IPS-20b (cell line): Measurements from ENCODE around the gene STAB1.

Source experiments
- H3K27ac ChIP-seq: one replicate; pipeline ENCODE4 v1.5.1; 2013; ENCODE audit warnings: low read length
- H3K27me3 ChIP-seq: 2 replicates; pipeline ENCODE4 v1.6.1; 2013; ENCODE audit warnings: mild to moderate bottlenecking, low read length, inconsistent platforms; ENCODE audit not compliant: insufficient read depth
- H3K36me3 ChIP-seq: 2 replicates; pipeline ENCODE4 v1.6.1; 2013; ENCODE audit warnings: low read depth, mild to moderate bottlenecking, inconsistent platforms, low read length, moderate library complexity; ENCODE audit not compliant: insufficient read depth
- H3K4me1 ChIP-seq: 2 replicates; pipeline ENCODE4 v1.6.1; 2013; ENCODE audit warnings: mild to moderate bottlenecking, control low read depth, inconsistent platforms, low read length, moderate library complexity; ENCODE audit not compliant: insufficient read depth
- H3K4me3 ChIP-seq: 2 replicates; pipeline ENCODE4 v1.5.1; 2013; ENCODE audit warnings: mild to moderate bottlenecking, low read length, inconsistent platforms
- H3K9ac ChIP-seq: 2 replicates; pipeline ENCODE4 v1.6.1; 2013; ENCODE audit warnings: low read depth, mild to moderate bottlenecking, inconsistent platforms, low read length, moderate library complexity
- H3K9me3 ChIP-seq: 2 replicates; pipeline ENCODE4 v1.6.1; 2013; ENCODE audit warnings: mild to moderate bottlenecking, low read depth, low read length, inconsistent platforms; ENCODE audit not compliant: insufficient read depth

The STAB1 gene

DNA sequence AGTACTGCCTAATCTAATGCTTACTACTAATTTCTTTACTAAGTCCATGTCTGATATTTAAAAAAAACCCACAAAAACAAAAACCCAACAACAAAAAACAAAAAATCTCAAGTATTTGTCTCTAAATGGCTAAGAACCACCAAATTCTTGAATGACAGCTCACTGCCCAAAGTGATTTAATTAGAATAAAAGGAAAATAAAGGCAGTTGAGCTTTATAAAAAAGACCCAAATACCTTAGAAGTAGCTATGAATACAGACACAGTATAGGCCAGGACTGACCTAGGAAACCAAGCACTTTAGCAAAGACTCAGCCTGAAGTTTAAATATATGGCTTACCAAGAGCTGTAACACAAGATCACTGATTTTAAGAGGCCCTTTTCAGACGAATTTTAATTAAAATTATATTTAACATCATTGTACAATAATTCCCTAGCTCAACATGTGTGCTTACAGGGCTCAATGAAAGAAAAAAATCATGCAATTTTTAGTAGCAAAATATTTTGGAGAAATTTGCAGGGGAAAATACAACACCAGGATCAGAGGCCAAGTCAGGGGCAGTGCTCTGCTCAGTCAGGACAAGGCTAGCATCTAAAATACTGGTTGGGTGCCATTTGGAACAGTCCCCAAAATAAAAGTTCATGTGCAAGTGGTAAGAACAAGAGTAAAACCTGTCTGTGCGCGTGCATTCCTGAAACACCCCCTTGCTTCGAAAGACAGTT lies 66.0 kb downstream of the STAB1 start:
- Histone ChIP-seq H3K4me3 (no peak overlapping the region), H3K9me3 (no peaks in the 10 kb centered on the region), H3K9ac (no peak overlapping the region), H3K36me3 (peaks cover 78% of the 10 kb centered on the region), H3K27me3 (no peaks in the 10 kb centered on the region), H3K27ac (no peak overlapping the region), H3K4me1 (no peaks in the 10 kb centered on the region; the same call in 1 of the 2 replicates)

GRCh38 chr3:52563984-52564383 lies 68.8 kb downstream of the STAB1 start:
- H3K36me3 ChIP-seq = peaks cover 62% of the 10 kb centered on the region
- no peaks in the 10 kb centered on the region for H3K4me1 ChIP-seq
- no peak overlapping the region for H3K27ac ChIP-seq
- H3K9me3 ChIP-seq = no peaks in the 10 kb centered on the region
- no peak overlapping the region for H3K9ac ChIP-seq
- H3K4me3 ChIP-seq = no peak overlapping the region
- no peaks in the 10 kb centered on the region for H3K27me3 ChIP-seq

DNA sequence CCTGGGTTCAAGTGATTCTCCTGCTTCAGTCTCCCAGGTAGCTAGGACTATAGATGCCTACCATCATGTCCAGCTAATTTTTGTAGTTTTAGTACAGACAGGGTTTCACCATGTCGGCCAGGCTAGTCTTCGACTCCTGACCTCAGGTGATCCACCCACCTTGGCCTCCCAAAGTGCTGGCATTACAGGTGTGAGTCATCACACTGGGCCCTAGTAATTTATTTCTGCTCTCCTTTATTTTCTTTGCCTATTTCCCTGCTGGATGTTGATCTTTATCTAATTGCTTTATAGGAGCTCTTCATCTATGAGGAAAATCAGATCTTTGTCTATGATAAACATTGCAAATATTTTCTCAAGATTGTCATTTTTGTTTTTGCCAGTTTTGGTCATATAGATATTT lies 72.9 kb downstream of the STAB1 start:
- no peaks in the 10 kb centered on the region for H3K27me3 ChIP-seq
- H3K4me3 ChIP-seq = no peak overlapping the region
- H3K9ac ChIP-seq = no peak overlapping the region
- H3K4me1 ChIP-seq = no peaks in the 10 kb centered on the region
- no peak overlapping the region for H3K27ac ChIP-seq
- no peaks in the 10 kb centered on the region for H3K9me3 ChIP-seq
- H3K36me3 ChIP-seq = peaks cover 31% of the 10 kb centered on the region

DNA sequence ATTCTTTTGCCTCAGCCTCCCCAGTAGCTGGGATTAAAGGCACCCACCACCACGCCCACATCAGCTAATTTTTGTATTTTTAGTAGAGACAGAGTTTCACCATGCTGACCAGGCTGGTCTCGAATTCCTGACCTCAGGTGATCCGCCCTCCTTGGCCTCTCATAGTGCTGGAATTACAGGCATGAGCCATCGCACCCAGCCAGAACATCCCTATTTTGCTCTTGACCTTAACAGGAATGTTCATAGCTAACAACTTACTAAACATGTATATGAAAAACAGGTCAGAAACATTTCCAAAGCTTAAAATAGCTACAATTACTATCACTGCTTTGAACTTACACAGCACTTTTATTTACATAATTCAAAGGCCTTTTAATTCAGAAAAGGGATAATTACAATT lies 74.9 kb downstream of the STAB1 start:
- no peak overlapping the region for H3K27ac ChIP-seq
- H3K9ac ChIP-seq = no peak overlapping the region
- no peaks in the 10 kb centered on the region for H3K4me1 ChIP-seq
- no peak overlapping the region for H3K4me3 ChIP-seq
- peaks cover 35% of the 10 kb centered on the region for H3K36me3 ChIP-seq
- H3K9me3 ChIP-seq = no peaks in the 10 kb centered on the region
- H3K27me3 ChIP-seq = no peaks in the 10 kb centered on the region

- H3K9me3 ChIP-seq = no peaks in the 10 kb centered on the region
- H3K4me3 ChIP-seq = no peak overlapping the region
- no peak overlapping the region for H3K27ac ChIP-seq
- no peaks in the 10 kb centered on the region for H3K27me3 ChIP-seq
- no peak overlapping the region for H3K9ac ChIP-seq
- no peaks in the 10 kb centered on the region for H3K4me1 ChIP-seq
- peaks cover 46% of the 10 kb centered on the region for H3K36me3 ChIP-seq
Measured at GRCh38 chr3:52572221-52572620, 77.1 kb downstream of the STAB1 start.
